ENCODE data around the gene EZR. TPM values are rescaled to one million over a fixed set of nuclear protein-coding genes. Genes with fewer than 3 reads are reported as not detected.
A peak's percentile ranks its signal among the peaks of the same experiment; 100 is the strongest.

The EZR gene
- total and polyA plus RNA-seq, 2 experiments from 2014 or later, result 399 to 623 TPM

DNA sequence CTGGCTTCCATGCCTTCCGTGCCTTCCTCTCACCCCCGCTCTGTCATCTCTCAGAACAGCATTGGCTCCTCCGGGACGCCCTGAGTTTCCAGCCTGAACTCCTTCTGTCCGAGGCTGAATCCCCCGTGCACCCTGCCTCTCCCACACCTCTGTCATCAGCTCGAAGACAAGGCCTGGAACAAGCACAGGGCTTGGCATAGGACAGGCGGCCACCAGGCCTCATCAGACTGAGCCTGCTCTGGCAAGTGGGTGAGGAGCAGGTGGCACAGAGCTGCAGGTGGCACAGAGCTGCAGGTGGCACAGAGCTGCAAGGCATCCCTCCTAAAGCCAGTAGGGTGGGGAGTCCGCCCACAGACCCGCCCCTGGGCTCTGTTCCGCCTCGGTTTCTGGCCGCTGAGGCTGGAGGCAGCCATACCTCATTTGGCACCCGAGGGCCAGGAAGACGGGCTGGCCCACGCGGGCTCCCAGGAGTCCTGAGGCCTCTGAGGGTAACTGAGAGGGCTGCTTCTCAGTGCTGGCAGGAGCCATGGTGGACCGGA, 60.2 kb downstream of the EZR start:
- H2AFZ ChIP-seq, result no peak overlapping the region
- no peaks in the 10 kb centered on the region for H4K20me1 ChIP-seq (ENCODE audit: insufficient read depth, poor library complexity, severe bottlenecking)
- TF ChIP-seq EZH2 (IDR thresholded peaks at IDR 0.05; ENCODE audit: borderline replicate concordance) (no peak), EZH2phosphoT487 (IDR thresholded peaks at IDR 0.05; ENCODE audit: low read depth, severe bottlenecking, unreplicated experiment) (no peak)
- TF ChIP-seq, protein P1, sequence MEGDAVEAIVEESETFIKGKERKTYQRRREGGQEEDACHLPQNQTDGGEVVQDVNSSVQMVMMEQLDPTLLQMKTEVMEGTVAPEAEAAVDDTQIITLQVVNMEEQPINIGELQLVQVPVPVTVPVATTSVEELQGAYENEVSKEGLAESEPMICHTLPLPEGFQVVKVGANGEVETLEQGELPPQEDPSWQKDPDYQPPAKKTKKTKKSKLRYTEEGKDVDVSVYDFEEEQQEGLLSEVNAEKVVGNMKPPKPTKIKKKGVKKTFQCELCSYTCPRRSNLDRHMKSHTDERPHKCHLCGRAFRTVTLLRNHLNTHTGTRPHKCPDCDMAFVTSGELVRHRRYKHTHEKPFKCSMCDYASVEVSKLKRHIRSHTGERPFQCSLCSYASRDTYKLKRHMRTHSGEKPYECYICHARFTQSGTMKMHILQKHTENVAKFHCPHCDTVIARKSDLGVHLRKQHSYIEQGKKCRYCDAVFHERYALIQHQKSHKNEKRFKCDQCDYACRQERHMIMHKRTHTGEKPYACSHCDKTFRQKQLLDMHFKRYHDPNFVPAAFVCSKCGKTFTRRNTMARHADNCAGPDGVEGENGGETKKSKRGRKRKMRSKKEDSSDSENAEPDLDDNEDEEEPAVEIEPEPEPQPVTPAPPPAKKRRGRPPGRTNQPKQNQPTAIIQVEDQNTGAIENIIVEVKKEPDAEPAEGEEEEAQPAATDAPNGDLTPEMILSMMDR (IDR thresholded peaks at IDR 0.05; ENCODE audit: poor library complexity), result no peak
- H3K27me3 ChIP-seq, result no peaks in the 10 kb centered on the region
- WGBS (ENCODE audit: low lambda C conversion rate, missing lambda C conversion rate), result 90% methylated on average over 18 of the region's 18 CpGs
- no peaks in the 10 kb centered on the region for H3K9me2 ChIP-seq (replicated peaks; ENCODE audit: insufficient read depth)
- H3K4me3 ChIP-seq, result no peak overlapping the region
- H3K9me3 ChIP-seq (ENCODE audit: low read depth), result no peaks in the 10 kb centered on the region
- no peaks in the 10 kb centered on the region for H3K79me2 ChIP-seq
- DNase-seq (ENCODE audit: low spot score), result no peak
- H3K36me3 ChIP-seq (replicated peaks; ENCODE audit: insufficient read depth, low read depth), result no peaks in the 10 kb centered on the region
- peaks cover 23% of the 10 kb centered on the region for H3K4me1 ChIP-seq (ENCODE audit: insufficient read depth)
- no peak overlapping the region for H3K27ac ChIP-seq
- H3K4me2 ChIP-seq, result no peak overlapping the region

DNA sequence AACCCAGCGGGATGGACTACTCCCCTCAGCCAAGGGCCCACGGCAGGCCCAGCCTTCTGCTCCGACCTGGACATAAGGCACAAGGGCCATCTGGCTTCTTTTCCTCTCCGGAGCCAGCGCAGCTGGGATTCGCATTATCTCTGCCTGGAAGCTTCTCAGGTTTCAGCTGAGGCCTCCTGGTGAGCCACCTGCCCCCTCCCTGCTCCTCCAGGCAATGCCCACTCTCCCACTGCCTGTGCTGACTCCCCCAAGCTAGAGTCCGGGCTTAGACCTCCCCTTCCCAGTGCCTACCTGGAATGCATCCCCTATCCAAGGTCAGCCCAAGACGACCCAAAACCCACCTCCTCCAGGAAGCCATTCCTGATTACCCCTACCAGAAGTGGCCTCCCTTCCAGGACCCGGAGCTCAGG, 60.7 kb downstream of the EZR start:
- Histone ChIP-seq H3K4me1 (ENCODE audit: insufficient read depth) (peaks cover 18% of the 10 kb centered on the region), H3K4me2 (no peak overlapping the region), H3K9me2 (replicated peaks; ENCODE audit: insufficient read depth) (no peaks in the 10 kb centered on the region), H3K9me3 (ENCODE audit: low read depth) (no peaks in the 10 kb centered on the region), H3K27ac (no peak overlapping the region), H3K4me3 (no peak overlapping the region), H3K79me2 (no peaks in the 10 kb centered on the region), H3K27me3 (no peaks in the 10 kb centered on the region), H3K36me3 (replicated peaks; ENCODE audit: insufficient read depth, low read depth) (no peaks in the 10 kb centered on the region), H4K20me1 (ENCODE audit: insufficient read depth, poor library complexity, severe bottlenecking) (no peaks in the 10 kb centered on the region), H2AFZ (no peak overlapping the region)
- 36% methylated on average over 9 of the region's 9 CpGs for WGBS (ENCODE audit: low lambda C conversion rate, missing lambda C conversion rate)
- peak; percentile 68 for DNase-seq (ENCODE audit: low spot score)
- TF ChIP-seq EZH2 (IDR thresholded peaks at IDR 0.05; ENCODE audit: borderline replicate concordance), result no peak
- TF ChIP-seq, protein P1 (IDR thresholded peaks at IDR 0.05; ENCODE audit: poor library complexity), result no peak
- TF ChIP-seq EZH2phosphoT487 (IDR thresholded peaks at IDR 0.05; ENCODE audit: low read depth, severe bottlenecking, unreplicated experiment), result no peak

DNA sequence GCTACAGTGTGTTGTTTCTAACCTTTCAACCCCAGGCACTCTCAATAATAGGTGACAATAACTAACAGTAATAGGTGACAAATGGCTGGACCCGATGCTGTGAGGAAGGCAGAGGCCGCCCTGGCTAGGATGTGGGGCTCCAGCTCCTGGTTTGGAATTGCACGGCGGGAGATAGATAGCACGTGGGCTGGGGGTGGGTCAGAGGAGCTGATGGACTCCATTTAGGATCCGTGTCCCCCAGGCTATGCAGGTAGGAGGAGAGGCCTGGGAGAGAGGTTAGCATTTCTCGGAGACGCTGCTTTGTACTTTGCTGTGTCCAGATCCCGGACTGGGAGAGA, 61.4 kb downstream of the EZR start:
- no peak overlapping the region for H3K27ac ChIP-seq
- no peak overlapping the region for H2AFZ ChIP-seq
- H3K4me2 ChIP-seq, result no peak overlapping the region
- 75% methylated on average over 9 of the region's 9 CpGs for WGBS (ENCODE audit: low lambda C conversion rate, missing lambda C conversion rate)
- no peaks in the 10 kb centered on the region for H3K9me2 ChIP-seq (replicated peaks; ENCODE audit: insufficient read depth)
- H3K4me1 ChIP-seq (ENCODE audit: insufficient read depth), result peaks cover 16% of the 10 kb centered on the region
- no peaks in the 10 kb centered on the region for H4K20me1 ChIP-seq (ENCODE audit: insufficient read depth, poor library complexity, severe bottlenecking)
- no peak for DNase-seq (ENCODE audit: low spot score)
- H3K4me3 ChIP-seq, result no peak overlapping the region
- H3K27me3 ChIP-seq, result no peaks in the 10 kb centered on the region
- H3K9me3 ChIP-seq (ENCODE audit: low read depth), result no peaks in the 10 kb centered on the region
- no peak for TF ChIP-seq EZH2 (IDR thresholded peaks at IDR 0.05; ENCODE audit: borderline replicate concordance)
- TF ChIP-seq, protein P1 (IDR thresholded peaks at IDR 0.05; ENCODE audit: poor library complexity), result no peak
- TF ChIP-seq EZH2phosphoT487 (IDR thresholded peaks at IDR 0.05; ENCODE audit: low read depth, severe bottlenecking, unreplicated experiment), result no peak
- no peaks in the 10 kb centered on the region for H3K36me3 ChIP-seq (replicated peaks; ENCODE audit: insufficient read depth, low read depth)
- H3K79me2 ChIP-seq, result no peaks in the 10 kb centered on the region
